GM12872 (cell line): ENCODE data around the gene HSPA9.

ENCODE experiments used
- CTCF ChIP-seq: IDR thresholded peaks from 3 replicates; pipeline ENCODE4 v1.5.1; 2011; ENCODE audit warnings: low read depth, mild to moderate bottlenecking, low read length, moderate library complexity; ENCODE audit not compliant: insufficient read depth

The HSPA9 gene

DNA sequence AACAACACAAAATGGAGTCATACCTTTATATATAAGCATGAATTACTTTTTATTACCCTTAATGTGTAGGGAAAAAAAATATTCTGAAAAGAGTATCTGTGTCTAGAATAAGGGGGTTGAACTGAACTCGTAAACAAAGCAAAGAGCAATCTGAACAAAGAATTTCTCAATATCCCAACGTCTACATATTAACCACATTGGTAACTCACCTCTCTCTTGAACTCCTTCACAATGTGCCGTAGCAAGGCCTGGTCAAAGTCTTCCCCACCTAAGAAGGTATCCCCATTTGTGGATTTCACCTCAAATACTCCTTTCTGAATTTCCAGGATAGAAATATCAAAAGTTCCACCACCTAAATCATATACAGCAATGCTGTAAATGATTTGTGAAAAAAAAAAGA lies 8.4 kb downstream of the HSPA9 start:
- TF ChIP-seq CTCF, result no peak

GRCh38 chr5:138565100-138565821 lies 9.9 kb downstream of the HSPA9 start:
- no peak for TF ChIP-seq CTCF

DNA sequence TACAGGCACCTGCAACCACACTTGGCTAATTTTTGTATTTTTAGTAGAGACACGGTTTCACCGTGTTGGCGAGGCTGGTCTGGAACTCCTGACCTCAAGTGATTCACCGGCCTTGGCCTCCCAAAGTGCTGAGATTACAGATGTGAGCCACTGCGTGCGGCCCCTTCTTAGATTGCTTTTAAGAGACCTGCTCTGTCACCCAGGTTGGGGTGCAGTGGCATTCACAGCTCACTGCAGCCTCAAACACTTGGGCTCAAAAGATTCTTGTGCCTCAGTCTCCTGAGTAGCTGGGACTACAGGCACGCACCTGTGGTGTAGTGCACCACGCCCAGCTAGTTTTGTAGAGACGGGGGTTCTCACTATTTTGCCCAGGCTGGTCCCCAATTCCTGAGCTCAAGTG lies 11.0 kb downstream of the HSPA9 start:
- TF ChIP-seq CTCF, result no peak

DNA sequence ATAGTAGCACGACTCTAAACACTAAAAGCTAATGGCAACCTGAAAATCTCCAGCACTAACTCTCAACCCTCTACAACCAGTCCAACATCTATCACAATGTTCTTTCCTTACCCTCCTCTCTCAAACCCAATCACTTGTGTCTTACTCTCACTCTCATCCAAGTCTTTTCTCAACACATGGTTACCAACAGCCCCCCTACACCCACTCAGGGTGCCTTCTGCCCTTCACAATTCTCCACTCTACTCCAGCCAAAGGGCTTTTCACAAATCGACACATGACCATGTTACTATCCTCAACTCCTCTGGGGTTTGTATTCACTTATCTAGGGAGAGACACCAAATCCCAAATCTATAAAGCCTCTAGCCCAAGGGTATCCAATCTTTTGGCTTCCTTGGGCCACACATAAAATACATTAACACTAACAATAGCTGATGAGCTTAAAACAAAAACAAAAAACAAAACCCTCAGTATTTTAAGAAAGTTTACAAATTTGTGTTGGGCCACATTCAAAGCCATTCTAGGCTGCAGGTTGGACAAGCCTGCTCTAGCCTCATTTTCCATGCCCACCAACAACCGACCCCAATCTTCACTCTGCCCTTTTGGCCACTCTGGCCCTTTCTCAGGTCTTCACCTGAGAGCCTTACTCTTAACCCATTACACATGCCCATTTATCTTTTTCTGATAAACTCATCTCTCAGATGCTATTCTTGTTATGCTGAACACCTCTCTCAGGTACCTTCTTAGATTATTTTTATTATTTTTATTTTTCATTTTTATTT lies 11.7 kb downstream of the HSPA9 start:
- TF ChIP-seq CTCF, result no peak

- no peak for TF ChIP-seq CTCF
These were observed 14.2 kb downstream of the HSPA9 start for GRCh38 chr5:138560971-138561370.

- no peak for TF ChIP-seq CTCF
These were observed 15.3 kb downstream of the HSPA9 start for GRCh38 chr5:138559937-138560336.

GRCh38 chr5:138557677-138558076 lies 17.5 kb downstream of the HSPA9 start:
- no peak for TF ChIP-seq CTCF
